ENCODE measurements around the gene TMEM167B.
"Not testable (repeated sequence)": the region's sequence is repeated elsewhere in the genome, so short reads cannot be mapped to it uniquely, and the experiment has no call there.

TMEM167B gene

DNA sequence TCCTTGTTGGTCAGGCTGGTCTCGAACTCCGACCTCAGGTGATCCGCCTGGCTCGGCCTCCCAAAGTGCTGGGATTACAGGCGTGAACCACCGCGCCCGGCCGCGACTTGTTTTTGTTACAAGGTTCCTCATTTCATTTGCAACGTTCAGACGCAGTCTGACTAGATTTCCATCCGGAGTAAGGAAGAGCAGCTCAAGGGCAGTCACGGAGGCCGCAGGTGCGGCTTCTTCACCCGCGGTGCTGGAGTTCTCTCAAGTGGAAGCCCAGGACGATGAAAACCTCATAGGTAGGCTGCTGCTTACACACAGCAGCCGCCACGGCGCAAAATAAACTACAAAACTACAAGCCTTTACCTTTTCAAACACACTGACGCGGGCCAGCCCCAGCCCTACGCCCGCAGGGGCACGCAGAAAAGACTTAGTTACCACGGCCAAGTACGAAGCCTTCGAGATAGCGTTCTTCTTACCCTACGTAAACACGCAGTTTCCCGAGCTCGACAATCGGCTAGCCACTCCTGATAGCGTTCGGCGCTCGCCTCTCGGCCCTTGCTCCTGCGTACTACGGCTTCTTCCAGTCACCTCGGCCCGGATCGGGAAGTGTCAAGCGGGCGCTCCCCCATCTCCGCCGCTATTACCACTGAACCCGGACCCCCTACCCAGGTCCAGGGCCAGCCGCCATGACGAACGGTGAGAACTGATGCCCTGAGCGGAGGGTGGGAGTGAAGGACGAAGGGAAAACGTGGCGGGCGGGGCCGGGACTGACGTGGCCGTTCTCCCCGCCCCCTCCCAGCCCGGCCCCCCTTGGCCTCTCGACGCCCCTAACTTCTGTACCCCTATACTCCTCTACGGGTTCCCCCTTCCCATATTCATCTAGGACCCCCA is at the start of gene TMEM167B:
Gene TMEM167B (plus strand): TSS at position 569 of the 882 bp plus-strand sequence. CDS start 109 bp downstream, at position 678.
- DNase-seq, result peak; percentile 96

GRCh38 chr1:109040989-109041620 is 49.5 kb upstream of the TMEM167B start:
- DNase-seq, result peak; percentile 43

- peak; percentile 95 for DNase-seq
Measured at GRCh38 chr1:109041621-109042468, 48.7 kb upstream of the TMEM167B start, which contains the start of gene WDR47. Gene WDR47, minus strand, starts transcription at chr1:109042102. Its CDS starts 18,590 bp downstream, at chr1:109023512.

- no peak for DNase-seq
Measured at GRCh38 chr1:109045595-109045994, 45.0 kb upstream of the TMEM167B start.

DNA sequence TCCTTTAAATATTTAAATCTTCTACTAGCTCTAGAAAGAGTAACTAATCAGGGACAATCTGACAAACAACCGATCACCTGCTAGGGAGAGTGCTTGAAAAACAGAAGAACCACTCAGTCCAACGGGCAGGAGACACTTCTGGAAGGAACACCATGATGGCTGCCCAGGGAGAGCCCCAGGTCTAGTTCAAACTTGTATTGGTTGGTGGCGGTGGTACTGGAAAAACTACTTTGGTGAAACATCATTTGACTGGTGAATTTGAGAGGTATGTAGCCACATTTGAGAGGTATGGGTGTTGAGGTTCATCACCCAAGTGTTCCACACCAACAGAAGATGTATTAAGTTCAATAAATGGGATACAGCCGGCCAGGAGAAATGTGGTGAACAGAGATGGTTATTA is 43.9 kb upstream of the TMEM167B start:
- no peak for DNase-seq

- no peak for DNase-seq
Measured at GRCh38 chr1:109047339-109047738, 43.2 kb upstream of the TMEM167B start.

- no peak for DNase-seq
Measured at GRCh38 chr1:109048335-109048734, 42.2 kb upstream of the TMEM167B start.

DNA sequence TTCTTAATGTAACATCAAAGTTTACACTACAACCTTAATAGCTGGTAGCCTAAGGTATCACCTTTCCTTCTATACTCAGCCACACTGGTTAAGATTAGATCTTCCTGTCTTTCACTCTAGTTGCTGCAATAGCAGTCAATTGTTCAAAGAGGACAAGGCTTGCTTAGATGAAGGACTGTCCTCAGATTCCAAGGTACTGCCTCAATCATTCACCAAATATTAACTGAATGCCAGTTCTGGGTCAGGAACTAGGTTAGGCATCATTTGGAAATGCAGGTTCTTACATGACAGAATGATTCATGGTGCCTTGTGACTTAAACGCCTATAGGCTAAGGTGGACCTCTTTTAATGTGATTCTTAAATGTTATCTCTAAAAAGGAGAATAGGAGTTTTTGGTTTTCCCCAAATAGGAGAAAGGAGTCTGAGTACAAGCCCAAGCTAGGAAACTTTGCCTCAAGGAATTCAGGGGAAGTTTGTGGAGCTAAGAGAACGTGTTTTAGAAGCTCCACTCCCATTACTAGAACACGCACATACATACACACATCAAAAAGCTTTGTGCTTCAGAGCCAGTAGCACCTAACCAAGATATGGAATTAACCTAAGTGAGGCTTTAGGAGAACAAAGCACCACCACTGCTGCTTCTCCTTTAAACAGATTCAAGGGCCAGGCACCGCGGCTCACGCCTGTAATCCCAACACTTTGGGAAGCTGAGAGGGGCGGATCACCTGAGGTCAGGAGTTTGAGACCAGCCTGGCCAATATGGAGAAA is 40.2 kb upstream of the TMEM167B start:
- no peak for DNase-seq

DNA sequence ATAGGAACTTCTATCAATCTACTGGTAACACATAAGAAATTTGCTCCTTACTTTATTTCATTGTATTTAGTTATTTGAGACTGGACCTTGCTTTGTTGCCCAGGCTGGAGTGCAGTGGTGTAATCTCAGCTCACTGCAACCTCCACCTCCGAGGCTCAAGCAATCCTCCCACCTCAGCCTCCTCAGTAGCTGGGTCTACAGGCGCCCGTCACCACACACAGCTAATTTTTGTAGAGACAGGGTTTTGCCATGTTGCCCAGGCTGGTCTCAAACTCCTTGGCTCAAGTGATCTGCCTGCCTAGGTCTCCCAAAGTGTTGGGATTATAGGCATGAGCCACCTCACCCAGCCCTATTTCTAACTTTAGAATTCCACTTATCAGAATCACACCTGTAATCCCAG is 38.4 kb upstream of the TMEM167B start:
- not testable (repeated sequence) for DNase-seq

DNA sequence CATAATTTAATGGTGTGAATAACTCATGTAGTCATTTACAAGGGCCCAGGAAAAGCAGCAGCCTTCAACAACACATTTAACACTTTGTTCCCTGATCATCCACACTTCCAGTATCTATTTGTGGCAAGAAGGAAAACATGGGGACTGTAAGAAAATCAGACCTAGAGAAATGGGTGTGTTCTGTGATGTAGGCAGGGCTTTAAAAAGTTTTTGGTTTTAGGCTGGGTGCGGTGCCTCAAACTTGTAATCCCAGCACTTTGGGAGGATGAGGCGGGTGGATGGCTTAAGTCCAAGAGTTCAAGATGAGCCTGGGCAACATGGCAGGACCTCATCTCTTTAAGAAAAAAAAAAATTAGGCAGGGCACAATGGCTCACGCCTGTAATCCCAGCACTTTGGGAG is 34.5 kb upstream of the TMEM167B start:
- DNase-seq, result no peak

- DNase-seq, result no peak
Measured at GRCh38 chr1:109059026-109059425, 31.5 kb upstream of the TMEM167B start.

DNA sequence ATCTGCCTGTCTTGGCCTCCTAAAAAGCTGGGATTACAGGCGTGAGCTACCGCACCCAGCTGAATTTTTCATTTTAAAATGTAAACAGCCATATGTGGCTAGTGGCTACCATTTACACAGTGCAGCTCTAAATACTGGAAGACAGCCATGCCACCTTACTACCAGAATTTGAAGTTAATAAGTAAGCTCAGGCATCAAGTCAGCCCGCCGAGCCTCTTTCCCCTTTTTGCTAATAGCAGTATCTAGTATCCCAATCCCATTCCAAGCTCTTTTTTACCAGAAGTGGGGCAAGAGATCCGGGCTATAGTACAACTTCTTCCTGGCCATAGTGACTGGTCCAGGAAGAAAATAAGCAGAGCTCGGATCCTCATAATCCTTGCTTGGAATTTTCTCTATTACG is 29.9 kb upstream of the TMEM167B start:
- no peak for DNase-seq

GRCh38 chr1:109061183-109061582 is 29.4 kb upstream of the TMEM167B start:
- DNase-seq, result no peak

GRCh38 chr1:109065137-109065536 is 25.4 kb upstream of the TMEM167B start:
- DNase-seq, result no peak

DNA sequence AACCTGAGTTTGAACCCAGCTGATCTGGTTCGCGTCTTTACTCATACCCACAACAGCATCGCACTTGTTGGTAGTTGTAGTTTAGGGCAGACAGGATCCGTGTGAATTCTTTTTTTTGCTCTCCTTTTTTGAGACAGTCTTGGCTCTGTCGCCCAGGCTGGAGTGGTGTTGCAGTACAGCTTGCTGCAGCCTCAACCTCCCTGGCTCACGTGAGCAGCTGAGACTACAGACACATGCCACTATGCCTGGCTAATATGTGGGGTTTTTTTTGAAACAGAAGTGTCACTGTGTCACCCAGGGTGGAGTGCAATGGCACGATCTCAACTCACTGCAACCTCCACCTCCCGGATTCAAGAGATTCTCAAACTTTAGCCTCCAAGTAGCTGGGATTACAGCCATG is 22.7 kb upstream of the TMEM167B start:
- DNase-seq, result no peak

- DNase-seq, result no peak
Measured at GRCh38 chr1:109069294-109069693, 21.3 kb upstream of the TMEM167B start.

- DNase-seq, result peak; percentile 97
Measured at GRCh38 chr1:109075531-109076490, 14.8 kb upstream of the TMEM167B start, which contains the start of gene TAF13. Gene TAF13, minus strand, starts transcription at chr1:109076003. Its CDS starts 56 bp downstream, at chr1:109075947.

GRCh38 chr1:109078317-109078716 is 12.2 kb upstream of the TMEM167B start:
- no peak for DNase-seq

DNA sequence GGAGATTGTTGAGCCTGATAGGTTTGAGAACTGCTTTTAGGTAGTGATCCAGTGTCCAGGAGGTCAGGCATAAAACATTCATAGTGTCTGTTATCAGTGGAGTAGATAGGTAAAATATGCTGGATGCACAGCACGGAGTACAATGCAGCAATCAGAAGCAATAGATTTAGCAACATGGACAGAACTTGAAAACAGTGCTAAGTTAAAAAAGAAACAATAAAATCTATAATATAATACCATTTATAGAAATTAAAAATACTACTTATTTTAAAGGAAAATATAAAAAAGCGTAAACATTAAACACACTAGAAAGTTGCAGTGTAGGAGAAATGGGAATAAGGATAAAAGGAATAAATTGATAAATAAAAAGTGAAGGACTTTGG is 11.3 kb upstream of the TMEM167B start:
- no peak for DNase-seq

DNA sequence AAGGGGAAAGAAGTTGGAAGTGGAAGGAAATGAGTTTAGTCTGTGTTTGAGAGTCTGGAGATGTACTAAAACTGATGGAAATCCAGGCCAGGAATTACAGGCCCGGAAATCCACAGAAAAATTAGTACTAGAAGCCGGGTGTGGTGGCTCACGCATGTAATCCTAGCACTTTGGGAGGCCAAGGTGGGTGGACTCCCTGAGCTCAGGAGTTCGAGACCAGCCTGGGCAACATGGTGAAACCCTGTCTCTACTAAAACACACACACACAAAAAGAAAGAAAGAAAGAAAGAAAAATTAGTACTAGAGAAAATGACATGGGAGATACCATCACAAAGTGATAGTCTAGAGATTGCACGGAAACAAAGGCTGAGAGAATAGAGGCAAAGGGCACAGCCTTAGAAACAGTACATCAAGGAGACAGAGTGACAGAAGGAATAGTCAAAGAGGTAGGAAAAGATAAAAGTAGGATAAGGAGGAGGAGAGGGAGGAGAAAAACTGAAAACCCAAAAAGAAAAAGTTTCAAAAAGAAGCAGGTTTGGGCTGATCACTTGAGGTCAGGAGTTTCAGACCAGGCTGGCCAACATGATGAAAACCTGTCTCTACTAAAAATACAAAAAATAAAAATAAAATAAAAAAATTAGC is 10.0 kb upstream of the TMEM167B start:
- DNase-seq, result no peak

DNA sequence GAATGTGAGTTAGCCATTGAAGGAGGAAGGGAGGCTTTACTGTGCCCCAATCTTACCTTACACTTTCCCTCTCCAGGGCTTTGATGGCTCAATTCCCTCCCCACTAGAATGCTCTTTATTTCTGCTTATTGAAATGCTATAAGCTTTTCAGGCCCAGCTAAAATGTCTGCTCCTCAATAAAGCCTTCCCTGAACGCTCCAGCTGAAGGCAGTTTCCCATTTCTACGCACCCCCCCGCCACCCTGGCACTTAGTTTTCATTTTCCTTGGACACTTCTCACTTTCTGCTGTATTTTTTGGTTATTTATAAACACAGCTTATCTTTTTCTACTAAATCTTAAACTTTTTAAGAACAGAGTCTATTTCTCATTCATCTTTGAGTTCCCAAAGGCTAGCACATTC is 7.1 kb upstream of the TMEM167B start:
- DNase-seq, result no peak
